Measurements from ENCODE around the gene IRF3.
"Not testable (repeated sequence)": the region's sequence is repeated elsewhere in the genome, so short reads cannot be mapped to it uniquely, and the experiment has no call there.

Gene IRF3

DNA sequence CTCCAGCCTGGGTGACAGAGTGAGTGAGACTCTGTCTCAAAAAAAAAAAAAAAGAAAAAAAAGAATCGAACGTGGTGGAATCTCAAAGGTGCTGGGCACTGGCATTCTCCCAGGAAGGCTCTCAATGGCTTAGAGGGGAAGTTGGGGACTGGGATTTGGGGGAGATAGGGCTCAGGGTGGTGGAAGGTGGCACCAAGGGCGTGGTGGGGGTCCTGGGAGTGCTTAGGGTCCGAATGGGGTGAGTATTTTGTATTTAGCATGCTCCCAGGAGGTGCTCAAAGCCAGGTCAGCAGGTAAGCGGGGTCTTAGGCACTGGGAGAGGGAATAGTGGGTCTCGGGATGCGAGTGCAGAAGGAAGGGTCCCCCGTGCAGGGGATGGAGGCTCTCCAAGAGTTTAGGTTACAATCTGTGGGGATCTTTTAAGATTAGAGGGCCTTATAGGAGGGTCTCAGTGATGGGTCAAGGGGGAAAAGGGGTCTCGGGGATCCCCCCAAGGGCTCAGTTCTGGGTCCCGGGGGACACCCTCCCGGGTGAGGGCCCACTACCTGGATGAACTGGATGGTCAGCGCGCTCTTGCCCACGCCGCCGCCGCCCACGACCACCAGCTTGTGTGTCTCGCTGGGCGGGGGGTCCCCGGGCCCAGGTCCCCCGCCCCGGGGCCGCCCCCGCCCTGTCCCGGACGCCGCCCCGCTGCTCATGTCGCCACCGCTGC, 26.1 kb downstream of the IRF3 start:
- TF ChIP-seq, protein P1, sequence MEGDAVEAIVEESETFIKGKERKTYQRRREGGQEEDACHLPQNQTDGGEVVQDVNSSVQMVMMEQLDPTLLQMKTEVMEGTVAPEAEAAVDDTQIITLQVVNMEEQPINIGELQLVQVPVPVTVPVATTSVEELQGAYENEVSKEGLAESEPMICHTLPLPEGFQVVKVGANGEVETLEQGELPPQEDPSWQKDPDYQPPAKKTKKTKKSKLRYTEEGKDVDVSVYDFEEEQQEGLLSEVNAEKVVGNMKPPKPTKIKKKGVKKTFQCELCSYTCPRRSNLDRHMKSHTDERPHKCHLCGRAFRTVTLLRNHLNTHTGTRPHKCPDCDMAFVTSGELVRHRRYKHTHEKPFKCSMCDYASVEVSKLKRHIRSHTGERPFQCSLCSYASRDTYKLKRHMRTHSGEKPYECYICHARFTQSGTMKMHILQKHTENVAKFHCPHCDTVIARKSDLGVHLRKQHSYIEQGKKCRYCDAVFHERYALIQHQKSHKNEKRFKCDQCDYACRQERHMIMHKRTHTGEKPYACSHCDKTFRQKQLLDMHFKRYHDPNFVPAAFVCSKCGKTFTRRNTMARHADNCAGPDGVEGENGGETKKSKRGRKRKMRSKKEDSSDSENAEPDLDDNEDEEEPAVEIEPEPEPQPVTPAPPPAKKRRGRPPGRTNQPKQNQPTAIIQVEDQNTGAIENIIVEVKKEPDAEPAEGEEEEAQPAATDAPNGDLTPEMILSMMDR (IDR thresholded peaks at IDR 0.05; ENCODE audit: low read depth, low read length), result no peak
- DNase-seq (ENCODE audit: low read depth in 2 of 2), result peak in 1 of 2 donors; percentile 17
- H3K4me3 ChIP-seq (replicated peaks in 1 of 2; ENCODE audit: low read depth in 2 of 2, low read length in 2 of 2), result peak overlapping the region; percentile 75 to 83

DNA sequence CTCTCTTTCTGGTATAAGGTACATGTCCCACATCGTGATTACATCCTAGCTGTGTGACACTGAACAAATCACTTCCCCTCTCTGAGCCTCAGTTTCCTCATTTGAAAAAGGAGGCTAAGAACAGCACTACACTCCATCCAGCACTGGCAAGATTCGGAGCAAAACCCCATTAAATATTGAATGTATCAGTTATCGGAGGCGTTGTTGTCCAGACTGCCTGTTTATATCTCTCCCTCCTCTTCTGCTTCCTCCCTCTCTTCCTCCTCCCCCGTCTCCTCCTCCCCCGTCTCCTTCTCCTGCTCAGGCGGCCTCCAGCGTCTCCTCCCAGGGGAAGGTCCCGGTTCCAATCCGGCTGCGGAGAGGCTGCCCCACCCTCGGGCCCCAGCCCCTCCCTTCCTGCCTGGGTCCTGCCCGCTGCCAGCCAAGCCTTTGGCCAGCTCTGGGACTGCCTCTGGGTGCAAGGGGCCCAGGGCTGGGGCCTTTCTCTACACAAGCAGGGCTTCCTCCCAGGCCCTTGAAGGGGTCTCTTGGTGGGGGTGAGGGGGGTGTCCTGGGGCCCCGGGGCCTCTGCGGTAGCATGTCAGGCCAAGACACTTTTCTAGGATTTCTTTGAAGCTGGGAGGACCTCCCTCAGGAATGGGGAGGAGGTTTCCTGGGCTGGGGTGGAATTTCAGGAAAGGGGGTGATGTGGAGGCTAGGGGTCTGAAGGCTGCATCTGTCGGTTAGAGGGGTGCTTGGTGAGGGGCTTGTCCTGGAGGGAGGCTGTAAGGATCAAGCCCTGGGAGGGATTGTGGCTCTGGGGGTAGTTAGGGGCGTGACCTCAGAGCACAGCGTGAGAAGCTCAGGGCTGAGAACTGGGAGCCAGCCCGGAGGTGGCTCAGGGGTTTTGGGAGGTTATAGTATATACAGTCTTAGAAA, 27.6 kb downstream of the IRF3 start:
- H3K4me3 ChIP-seq (replicated peaks in 1 of 2; ENCODE audit: low read depth in 2 of 2, low read length in 2 of 2), result peak overlapping the region; percentile 75 to 83

DNA sequence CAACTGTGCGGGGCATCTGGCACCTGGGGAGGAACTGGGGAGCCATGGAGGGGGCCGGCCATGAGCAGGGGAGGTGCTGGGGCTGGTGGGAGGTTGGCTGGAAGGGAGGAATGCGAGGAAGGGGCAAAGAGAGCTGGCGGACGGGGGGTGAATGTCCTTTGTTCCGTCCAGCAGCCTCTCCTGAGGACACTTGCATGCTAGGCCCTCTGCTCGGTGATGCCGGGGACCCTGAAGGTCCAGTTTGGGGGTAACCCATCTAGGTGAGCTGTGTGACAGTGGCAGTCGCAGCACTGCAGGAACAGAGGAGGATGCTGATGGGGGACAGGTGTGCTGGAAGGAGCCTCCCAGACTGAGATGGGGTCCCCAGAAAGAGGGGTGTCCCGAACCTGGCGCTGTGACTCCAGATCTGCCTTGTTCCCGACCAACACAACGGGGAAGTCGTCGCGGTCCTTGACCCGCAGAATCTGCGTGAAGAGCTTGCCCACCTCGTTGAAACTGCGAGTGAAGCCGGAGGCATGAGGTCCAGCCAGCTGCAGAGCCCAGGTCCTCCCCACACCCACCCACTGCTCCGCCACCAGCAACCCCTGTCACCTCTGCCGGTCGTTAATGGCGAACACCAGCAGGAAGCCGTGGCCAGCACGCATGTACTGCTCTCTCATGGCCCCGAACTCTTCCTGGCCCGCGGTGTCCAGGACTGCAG, 29.3 kb downstream of the IRF3 start:
- H3K4me3 ChIP-seq (replicated peaks in 1 of 2; ENCODE audit: low read depth in 2 of 2, low read length in 2 of 2), result no peak overlapping the region
- TF ChIP-seq, protein P1 (IDR thresholded peaks at IDR 0.05; ENCODE audit: low read depth, low read length), result no peak
- DNase-seq (ENCODE audit: low read depth in 2 of 2), result no peak

More for the DNA sequence above, 27.6 kb downstream of the IRF3 start:
- DNase-seq (ENCODE audit: low read depth in 2 of 2), result peak; percentile 84 to 92
- TF ChIP-seq, protein P1 (IDR thresholded peaks at IDR 0.05; ENCODE audit: low read depth, low read length), result no peak

DNA sequence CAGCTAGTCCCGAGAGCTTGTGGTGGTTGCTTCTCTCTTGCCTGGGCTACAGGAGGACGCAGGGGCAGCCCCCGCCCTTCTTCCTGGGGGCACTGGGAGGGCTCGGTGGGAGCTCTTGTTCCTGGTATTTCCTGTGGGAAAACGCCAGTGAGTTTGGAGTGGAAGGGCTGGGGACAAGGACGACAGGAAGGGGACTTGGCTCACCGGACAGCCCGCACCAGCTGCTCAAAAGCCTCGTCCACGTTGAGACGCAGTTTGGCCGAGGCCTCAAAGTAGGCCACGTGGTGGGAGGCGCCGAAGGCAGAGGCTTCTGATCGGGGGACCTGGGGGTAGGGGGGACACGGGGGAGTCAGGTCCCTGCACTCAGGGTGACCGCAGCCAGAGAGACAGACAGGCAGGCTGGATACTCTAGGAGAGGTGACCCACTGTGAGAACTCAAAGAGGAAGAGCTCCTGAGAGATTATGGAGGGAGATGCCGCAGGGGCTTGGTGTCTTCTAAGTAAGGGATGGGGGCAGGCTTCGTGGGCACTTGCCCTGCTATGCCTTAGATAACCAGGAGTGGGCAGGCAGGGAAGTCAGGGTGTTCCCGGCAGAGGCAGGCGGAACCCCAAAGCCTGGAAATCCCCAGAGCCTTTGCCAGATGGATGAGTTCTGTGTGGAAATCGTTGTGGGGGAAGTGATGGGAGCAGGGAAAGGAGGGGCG, 30.0 kb downstream of the IRF3 start:
- TF ChIP-seq, protein P1 (IDR thresholded peaks at IDR 0.05; ENCODE audit: low read depth, low read length), result no peak
- no peak overlapping the region for H3K4me3 ChIP-seq (replicated peaks in 1 of 2; ENCODE audit: low read depth in 2 of 2, low read length in 2 of 2)
- DNase-seq (ENCODE audit: low read depth in 2 of 2), result peak in 1 of 2 donors; percentile 29

DNA sequence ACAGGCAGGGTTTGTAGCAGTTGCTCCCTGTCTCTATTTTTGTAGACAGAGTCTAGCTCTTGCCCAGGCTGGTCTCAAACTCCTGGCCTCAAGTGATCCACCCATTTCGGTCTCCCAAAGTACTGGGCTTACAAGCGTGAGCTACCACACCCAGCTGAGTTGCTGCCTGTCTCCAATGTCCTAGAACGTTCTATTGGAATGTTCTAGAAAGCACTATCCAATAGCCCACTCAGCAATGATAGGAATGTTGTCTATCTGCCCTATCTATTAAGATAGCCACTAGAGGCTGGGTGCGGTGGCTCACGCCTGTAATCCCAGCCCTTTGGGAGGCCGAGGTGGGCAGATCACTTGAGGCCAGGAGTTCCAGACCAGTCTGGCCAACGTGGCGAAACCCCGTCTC, 32.4 kb downstream of the IRF3 start:
- not testable (repeated sequence) for H3K4me3 ChIP-seq (replicated peaks in 1 of 2; ENCODE audit: low read depth in 2 of 2, low read length in 2 of 2)

DNA sequence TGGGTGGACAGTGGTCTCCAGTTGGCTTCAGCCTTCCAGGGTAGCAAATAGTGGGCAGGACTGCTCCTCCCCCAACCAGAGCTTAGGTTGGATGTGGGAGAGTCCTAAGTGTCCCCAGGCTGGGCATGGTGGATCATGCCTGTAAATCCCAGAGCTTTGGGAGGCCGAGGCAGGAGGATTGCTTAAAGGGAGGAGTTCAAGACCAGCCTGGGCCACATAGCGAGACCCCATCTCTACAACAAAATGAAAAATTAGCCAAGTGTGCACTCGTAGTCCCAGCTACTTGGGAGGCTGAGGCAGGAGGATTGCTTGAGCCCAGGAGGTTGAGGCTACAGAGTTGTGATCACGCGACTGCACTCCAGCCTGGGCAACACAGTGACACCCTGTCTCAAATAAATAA, 33.1 kb downstream of the IRF3 start:
- no peak overlapping the region for H3K4me3 ChIP-seq (replicated peaks in 1 of 2; ENCODE audit: low read depth in 2 of 2, low read length in 2 of 2)
- TF ChIP-seq, protein P1 (IDR thresholded peaks at IDR 0.05; ENCODE audit: low read depth, low read length), result no peak
- no peak for DNase-seq (ENCODE audit: low read depth in 2 of 2)

More for the DNA sequence above, 32.4 kb downstream of the IRF3 start:
- peak; percentile 37 to 39 for DNase-seq (ENCODE audit: low read depth in 2 of 2)
